Measurements from ENCODE around the gene IGF2BP3.

The IGF2BP3 gene

GRCh38 chr7:23472956-23473843 lies 2.9 kb upstream of the IGF2BP3 start:
- Histone ChIP-seq H3K4me3 (replicated peaks; ENCODE audit: low read depth, low read length) (peak overlapping the region; percentile 90), H3K36me3 (ENCODE audit: control insufficient read depth, insufficient read depth, low read length) (no peaks in the 10 kb centered on the region), H3K27me3 (replicated peaks; ENCODE audit: control insufficient read depth, insufficient read depth, low read length) (no peaks in the 10 kb centered on the region)
- DNase-seq (ENCODE audit: extremely low read depth, insufficient read length) = peak; percentile 59
- TF ChIP-seq CTCF (IDR thresholded peaks at IDR 0.05; ENCODE audit: insufficient read depth, low read length, poor library complexity, severe bottlenecking) = no peak

- H3K4me3 ChIP-seq (replicated peaks; ENCODE audit: low read depth, low read length) = peak overlapping the region; percentile 90
- TF ChIP-seq CTCF (IDR thresholded peaks at IDR 0.05; ENCODE audit: insufficient read depth, low read length, poor library complexity, severe bottlenecking) = no peak
- DNase-seq (ENCODE audit: extremely low read depth, insufficient read length) = no peak
- no peaks in the 10 kb centered on the region for H3K36me3 ChIP-seq (ENCODE audit: control insufficient read depth, insufficient read depth, low read length)
- no peaks in the 10 kb centered on the region for H3K27me3 ChIP-seq (replicated peaks; ENCODE audit: control insufficient read depth, insufficient read depth, low read length)
Measured at GRCh38 chr7:23472556-23472955, 2.3 kb upstream of the IGF2BP3 start.

GRCh38 chr7:23472046-23472445 lies 1.8 kb upstream of the IGF2BP3 start:
- H3K4me3 ChIP-seq (replicated peaks; ENCODE audit: low read depth, low read length) = peak overlapping the region; percentile 90
- DNase-seq (ENCODE audit: extremely low read depth, insufficient read length) = peak; percentile 25
- no peaks in the 10 kb centered on the region for H3K36me3 ChIP-seq (ENCODE audit: control insufficient read depth, insufficient read depth, low read length)
- H3K27me3 ChIP-seq (replicated peaks; ENCODE audit: control insufficient read depth, insufficient read depth, low read length) = no peaks in the 10 kb centered on the region
- TF ChIP-seq CTCF (IDR thresholded peaks at IDR 0.05; ENCODE audit: insufficient read depth, low read length, poor library complexity, severe bottlenecking) = no peak

DNA sequence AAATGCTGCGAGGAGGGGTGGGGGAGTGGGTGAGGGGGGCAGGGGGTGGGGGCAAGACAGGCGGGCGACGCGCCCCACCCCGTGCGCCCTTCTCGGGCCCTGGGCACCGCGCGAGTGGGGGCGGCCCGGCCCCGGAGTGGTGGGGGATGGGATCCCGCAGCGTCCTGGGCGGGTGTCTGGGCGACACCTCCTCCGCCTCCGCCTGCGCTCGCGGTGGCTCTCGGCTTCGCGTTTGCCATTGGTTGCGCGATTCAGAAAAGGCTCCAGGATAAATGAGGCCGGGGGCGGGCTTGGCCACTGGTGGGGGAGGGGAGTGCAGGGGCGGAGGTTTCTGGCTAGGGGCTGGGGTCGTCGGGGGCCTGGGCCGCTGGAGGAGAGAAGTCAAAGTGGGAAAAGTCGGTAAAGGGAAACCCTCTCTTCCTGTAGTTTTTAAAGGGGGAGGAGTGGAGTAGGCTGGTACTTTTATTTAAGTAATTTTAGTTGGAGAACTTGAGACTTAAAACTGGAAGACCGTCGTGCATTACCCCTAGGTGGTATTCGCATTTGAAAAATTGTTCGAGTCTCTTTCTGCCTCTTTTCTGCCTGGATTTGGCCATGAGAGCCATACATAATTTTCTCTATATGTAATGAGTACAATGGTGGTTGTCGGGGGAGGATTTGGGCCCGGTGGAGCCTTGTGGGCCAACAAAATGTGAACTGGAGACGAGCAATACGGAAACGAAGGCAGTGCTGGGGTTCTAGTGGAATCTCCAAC lies 992 bp upstream of the IGF2BP3 start:
- Histone ChIP-seq H3K36me3 (ENCODE audit: control insufficient read depth, insufficient read depth, low read length) (no peaks in the 10 kb centered on the region), H3K27me3 (replicated peaks; ENCODE audit: control insufficient read depth, insufficient read depth, low read length) (no peaks in the 10 kb centered on the region), H3K4me3 (replicated peaks; ENCODE audit: low read depth, low read length) (peak overlapping the region; percentile 90)
- peak; percentile 92 for DNase-seq (ENCODE audit: extremely low read depth, insufficient read length)
- no peak for TF ChIP-seq CTCF (IDR thresholded peaks at IDR 0.05; ENCODE audit: insufficient read depth, low read length, poor library complexity, severe bottlenecking)

DNA sequence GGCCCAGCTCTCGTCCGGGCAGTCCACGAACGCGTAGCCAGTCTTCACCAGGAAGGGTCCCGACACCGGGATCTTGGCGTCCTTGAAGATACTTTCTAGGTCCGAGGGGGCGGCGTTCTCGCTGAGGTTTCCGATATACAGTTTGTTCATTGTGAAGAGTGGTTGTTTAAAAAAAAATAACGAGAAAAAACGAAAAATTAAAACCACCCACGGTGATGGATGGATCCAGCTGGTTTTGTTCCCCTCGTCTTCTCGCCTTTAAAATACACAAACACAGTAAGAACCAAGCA lies 385 bp downstream of the IGF2BP3 start:
- peak overlapping the region; percentile 90 for H3K4me3 ChIP-seq (replicated peaks; ENCODE audit: low read depth, low read length)
- DNase-seq (ENCODE audit: extremely low read depth, insufficient read length) = no peak
- H3K36me3 ChIP-seq (ENCODE audit: control insufficient read depth, insufficient read depth, low read length) = peaks cover 3% of the 10 kb centered on the region; the same call in 1 of the 2 replicates
- no peaks in the 10 kb centered on the region for H3K27me3 ChIP-seq (replicated peaks; ENCODE audit: control insufficient read depth, insufficient read depth, low read length)
- no peak for TF ChIP-seq CTCF (IDR thresholded peaks at IDR 0.05; ENCODE audit: insufficient read depth, low read length, poor library complexity, severe bottlenecking)

Data from GM06990 (cell line).